GM18507 (cell line): ENCODE measurements around the gene LCE3B.
"Not testable (repeated sequence)": the region's sequence is repeated elsewhere in the genome, so short reads cannot be mapped to it uniquely, and the experiment has no call there.

ENCODE experiments used
- DNase-seq: peaks from one replicate; pipeline ENCODE4 v3.0.0; 2011; ENCODE audit warnings: low read depth; ENCODE audit not compliant: insufficient read length; ENCODE audit errors: extremely low spot score
- FAIRE-seq: peaks from 2 replicates; lab custom pipeline; 2011; peaks lifted over from hg19 to GRCh38; lab: Jason Lieb, UNC

LCE3B gene

DNA sequence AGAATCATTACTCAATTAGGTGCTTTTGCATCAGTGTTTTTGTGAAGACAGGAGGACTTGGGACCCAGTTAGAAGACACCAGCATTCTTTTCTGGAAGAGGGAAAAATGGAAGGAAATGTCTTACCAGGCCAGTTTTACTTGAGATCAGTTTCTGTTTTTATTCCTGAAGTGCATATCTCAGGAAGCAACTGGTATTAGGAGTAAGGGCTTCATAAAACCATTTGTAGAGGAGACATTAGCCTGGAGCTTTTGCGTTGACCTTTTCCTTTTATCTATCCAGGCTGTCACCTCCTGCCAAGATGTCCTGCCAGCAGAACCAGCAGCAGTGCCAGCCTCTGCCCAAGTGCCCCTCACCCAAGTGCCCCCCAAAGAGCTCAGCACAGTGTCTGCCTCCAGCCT is at the start of gene LCE3B:
Gene LCE3B (plus strand): TSS at position 301 of the 400 bp plus-strand sequence. CDS start 0 bp downstream, at position 301.
- DNase-seq (no peak), FAIRE-seq (no peak)

DNA sequence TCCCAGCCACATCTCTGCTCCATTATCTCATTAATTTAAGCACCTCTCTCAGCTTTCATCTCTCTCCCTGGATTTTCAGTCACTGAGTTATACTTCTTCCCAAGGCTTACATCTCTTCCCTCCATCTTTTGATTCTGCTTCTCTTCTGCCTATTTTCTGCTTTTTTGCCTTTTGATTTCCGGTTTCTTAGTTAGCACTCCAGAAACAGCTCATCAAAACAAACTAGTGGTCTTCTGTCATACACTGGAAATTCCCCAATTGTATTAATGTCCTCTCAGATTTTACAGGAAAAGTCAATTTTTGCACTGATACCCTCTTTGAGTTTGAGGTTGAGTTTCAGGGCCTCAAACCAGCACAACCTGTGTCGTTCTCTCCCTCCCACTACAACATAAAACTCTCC is 48.5 kb upstream of the LCE3B start:
- FAIRE-seq (peak; percentile 21), DNase-seq (no peak)

DNA sequence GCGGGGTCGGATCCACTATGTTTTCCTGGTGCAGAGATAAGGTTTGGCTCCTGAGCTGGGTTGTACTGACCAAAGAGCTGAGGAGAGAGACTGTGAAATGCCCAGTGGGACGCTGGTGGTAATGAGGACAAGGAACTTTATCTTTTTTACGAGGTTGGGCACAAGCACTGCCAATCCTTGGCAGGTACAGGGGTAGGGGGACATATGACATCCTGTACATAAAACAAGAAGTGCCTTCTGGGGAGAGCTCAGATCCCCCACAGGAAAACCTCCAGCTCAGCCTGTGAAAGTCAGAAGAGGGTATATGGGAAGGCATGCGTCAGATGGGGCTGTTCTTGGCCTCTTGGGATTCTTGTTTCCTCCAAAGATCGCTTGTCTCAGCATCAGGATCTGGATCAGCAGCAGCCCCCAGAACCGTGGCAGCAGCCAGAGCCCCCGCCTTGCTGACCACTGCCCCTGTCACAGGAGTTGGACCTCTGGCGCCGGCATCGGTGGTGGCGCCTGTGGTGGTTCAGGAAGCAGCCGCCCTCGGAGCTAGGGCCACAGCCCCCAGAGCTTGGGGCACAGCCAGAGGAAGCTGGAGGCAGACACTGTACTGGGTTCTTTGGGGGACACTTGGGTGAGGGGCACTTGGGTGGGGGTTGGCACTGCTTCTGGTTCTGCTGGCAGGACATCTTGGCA is 47.9 kb upstream of the LCE3B start:
- no peak for FAIRE-seq
- no peak for DNase-seq

DNA sequence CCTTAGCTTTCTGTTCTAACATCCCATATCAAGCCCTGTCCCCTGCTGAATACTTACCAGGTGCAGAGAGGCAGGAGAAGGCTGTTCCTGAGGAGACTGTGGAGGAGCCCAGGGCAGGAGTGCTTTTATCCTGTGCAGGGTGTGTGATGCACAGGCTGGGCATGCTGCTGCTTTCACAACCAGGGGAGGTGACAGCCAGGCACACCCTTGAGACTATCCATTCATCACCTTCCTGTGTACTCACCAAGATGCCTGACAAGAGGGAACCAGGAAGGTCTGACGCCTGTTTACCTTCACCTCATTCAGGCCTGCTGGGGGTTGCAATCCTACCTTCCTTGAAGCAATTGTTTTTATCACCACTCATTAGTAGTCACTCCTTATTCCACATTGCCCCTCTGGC is 46.9 kb upstream of the LCE3B start, which contains the start of gene LCE3E:
Gene LCE3E (minus strand): TSS at position 100 of the 400 bp plus-strand sequence. CDS start 572 bp downstream, outside the sequence.
- DNase-seq: no peak
- no peak for FAIRE-seq

- DNase-seq (no peak), FAIRE-seq (no peak)
Measured at GRCh38 chr1:152577168-152577567, 36.4 kb upstream of the LCE3B start.

DNA sequence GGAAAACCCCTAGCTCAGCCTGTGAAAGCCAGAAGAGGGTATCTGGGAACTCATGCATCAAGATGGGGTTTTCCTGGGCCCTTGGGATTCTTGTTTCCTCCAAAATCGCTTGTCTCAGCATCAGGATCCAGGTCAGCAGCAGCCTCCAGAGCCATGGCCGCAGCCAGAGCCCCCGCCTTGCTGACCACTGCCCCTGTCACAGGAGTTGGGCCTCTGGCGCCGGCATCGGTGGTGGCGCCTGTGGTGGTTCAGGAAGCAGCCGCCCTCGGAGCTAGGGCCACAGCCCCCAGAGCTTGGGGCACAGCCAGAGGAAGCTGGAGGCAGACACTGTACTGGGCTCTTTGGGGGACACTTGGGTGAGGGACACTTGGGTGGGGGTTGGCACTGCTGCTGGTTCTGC is 34.1 kb upstream of the LCE3B start:
- not testable (repeated sequence) for DNase-seq, FAIRE-seq

DNA sequence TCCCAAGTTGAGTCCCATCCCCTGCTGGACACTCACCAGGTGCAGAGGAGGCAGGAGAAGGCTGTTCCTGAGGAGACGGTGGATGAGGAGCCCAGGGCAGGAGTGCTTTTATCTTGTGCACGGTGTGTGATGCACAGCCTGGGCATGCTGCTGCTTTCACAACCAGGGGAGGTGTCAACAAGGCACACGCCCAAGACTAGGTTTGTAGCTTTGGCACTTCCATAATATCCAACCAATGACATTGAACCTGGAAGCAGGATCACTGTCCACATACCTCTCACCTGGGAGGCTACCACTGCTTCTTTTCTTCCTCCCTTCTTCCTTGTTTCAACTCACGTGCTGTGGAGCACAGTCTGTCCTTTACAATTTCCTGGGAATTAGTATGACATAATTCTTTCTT is 33.2 kb upstream of the LCE3B start, which contains the start of gene LCE3D:
Gene LCE3D (minus strand): TSS at position 84 of the 400 bp plus-strand sequence. CDS start 580 bp downstream, outside the sequence.
- no peak for DNase-seq
- FAIRE-seq: no peak

- no peak for FAIRE-seq
- DNase-seq: no peak
Measured at GRCh38 chr1:152582647-152583046, 31.0 kb upstream of the LCE3B start.

- DNase-seq: no peak
- FAIRE-seq: no peak
Measured at GRCh38 chr1:152585586-152585985, 28.0 kb upstream of the LCE3B start.

- DNase-seq (no peak), FAIRE-seq (no peak)
Measured at GRCh38 chr1:152596986-152597385, 16.6 kb upstream of the LCE3B start.

- FAIRE-seq (no peak), DNase-seq (no peak)
Measured at GRCh38 chr1:152599934-152600333, 13.7 kb upstream of the LCE3B start, which contains the start of gene LCE3C. Gene LCE3C, plus strand, starts transcription at chr1:152600234. Its CDS starts 498 bp downstream, at chr1:152600732.

GRCh38 chr1:152621993-152622392 is 8.4 kb downstream of the LCE3B start:
- no peak for FAIRE-seq
- no peak for DNase-seq

DNA sequence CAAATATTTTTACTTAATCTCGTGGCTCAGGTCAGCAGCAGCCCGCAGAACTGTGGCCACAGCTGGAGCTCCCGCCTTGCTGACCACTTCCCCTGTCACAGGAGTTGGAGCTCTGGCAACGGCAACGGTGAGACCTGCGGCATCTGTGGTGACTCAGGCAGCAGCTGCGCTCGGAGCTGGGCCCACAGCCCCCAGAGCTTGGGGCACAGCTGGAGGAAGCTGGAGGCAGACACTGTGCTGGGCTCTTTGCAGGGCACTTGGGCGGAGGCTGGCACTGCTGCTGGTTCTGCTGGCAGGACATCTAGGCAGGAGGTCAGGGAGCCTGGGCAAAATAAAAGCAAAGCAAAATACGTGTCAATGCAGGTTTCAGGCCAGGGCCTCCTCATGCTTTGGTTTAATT is 9.2 kb downstream of the LCE3B start, which contains the start of gene LCE3A:
Gene LCE3A (minus strand): TSS at position 301 of the 400 bp plus-strand sequence. CDS start 0 bp downstream, at position 301.
- DNase-seq: no peak
- no peak for FAIRE-seq

GRCh38 chr1:152623203-152623844 is 9.7 kb downstream of the LCE3B start:
- FAIRE-seq (no peak), DNase-seq (no peak)

- no peak for FAIRE-seq
- no peak for DNase-seq
Measured at GRCh38 chr1:152626744-152627143, 13.1 kb downstream of the LCE3B start.

GRCh38 chr1:152630596-152630995 is 17.0 kb downstream of the LCE3B start:
- FAIRE-seq (no peak), DNase-seq (no peak)

DNA sequence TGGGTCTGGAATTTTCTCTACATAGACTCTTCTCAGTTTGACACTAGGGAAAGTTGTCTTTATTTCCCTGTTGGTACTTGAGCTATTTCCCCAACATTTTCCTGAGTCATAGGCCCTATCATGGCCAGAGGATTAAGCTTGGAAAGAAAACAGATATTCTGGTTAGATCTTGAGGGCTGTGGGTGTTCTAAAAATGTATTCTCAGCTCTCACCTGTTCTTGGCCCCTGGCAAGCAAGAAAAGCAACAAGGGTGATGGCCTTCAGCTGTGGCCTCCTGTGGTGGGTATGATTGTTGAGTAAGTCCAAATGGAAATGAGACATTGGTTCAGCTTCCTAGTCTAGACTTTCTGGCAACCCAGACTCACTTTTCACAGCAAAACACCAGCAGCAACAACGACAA is 26.7 kb downstream of the LCE3B start:
- FAIRE-seq: no peak
- no peak for DNase-seq

- FAIRE-seq (no peak), DNase-seq (no peak)
Measured at GRCh38 chr1:152643945-152644344, 30.3 kb downstream of the LCE3B start.

DNA sequence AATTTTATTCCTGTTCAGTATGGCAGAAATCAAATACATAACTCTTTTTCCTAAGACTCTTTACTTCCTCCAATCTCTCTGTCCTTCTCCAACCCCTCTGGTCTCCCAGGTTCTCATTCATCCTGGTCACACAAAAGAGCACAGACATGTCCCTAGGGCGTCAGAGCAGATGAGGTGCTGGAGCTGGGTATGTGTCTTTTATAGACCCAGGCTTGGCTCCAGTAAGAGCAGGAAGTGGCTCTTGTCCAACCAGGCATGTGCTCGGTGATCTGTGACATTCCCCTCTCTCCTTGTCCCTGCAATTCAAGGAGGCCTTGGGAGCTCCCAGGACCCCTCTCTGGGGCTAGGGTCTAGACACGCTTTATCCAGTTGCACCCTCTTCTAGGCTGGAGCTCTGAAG is 31.5 kb downstream of the LCE3B start:
- DNase-seq (no peak), FAIRE-seq (no peak)

- FAIRE-seq: no peak
- no peak for DNase-seq
Measured at GRCh38 chr1:152646656-152647055, 33.0 kb downstream of the LCE3B start.

- peak; percentile 81 for FAIRE-seq
Measured at GRCh38 chr1:152654110-152654509, 40.5 kb downstream of the LCE3B start.

More at GRCh38 chr1:152654110-152654509, 40.5 kb downstream of the LCE3B start:
- DNase-seq: peak; percentile 23
